Measurements from ENCODE around the gene CPAMD8.

The CPAMD8 gene

GRCh38 chr19:16892868-16893685, 133.5 kb downstream of the CPAMD8 start:
- no peak for DNase-seq (ENCODE audit: low read depth)

- no peak for DNase-seq (ENCODE audit: low read depth)
Observed at GRCh38 chr19:16892436-16892835, 134.2 kb downstream of the CPAMD8 start.

GRCh38 chr19:16891696-16892382, 134.8 kb downstream of the CPAMD8 start:
- DNase-seq (ENCODE audit: low read depth): no peak

- no peak for DNase-seq (ENCODE audit: low read depth)
Observed at GRCh38 chr19:16890461-16891184, 136.0 kb downstream of the CPAMD8 start.

GRCh38 chr19:16889883-16890460, 136.6 kb downstream of the CPAMD8 start:
- DNase-seq (ENCODE audit: low read depth): no peak

GRCh38 chr19:16889366-16889882, 137.2 kb downstream of the CPAMD8 start:
- DNase-seq (ENCODE audit: low read depth): no peak

DNA sequence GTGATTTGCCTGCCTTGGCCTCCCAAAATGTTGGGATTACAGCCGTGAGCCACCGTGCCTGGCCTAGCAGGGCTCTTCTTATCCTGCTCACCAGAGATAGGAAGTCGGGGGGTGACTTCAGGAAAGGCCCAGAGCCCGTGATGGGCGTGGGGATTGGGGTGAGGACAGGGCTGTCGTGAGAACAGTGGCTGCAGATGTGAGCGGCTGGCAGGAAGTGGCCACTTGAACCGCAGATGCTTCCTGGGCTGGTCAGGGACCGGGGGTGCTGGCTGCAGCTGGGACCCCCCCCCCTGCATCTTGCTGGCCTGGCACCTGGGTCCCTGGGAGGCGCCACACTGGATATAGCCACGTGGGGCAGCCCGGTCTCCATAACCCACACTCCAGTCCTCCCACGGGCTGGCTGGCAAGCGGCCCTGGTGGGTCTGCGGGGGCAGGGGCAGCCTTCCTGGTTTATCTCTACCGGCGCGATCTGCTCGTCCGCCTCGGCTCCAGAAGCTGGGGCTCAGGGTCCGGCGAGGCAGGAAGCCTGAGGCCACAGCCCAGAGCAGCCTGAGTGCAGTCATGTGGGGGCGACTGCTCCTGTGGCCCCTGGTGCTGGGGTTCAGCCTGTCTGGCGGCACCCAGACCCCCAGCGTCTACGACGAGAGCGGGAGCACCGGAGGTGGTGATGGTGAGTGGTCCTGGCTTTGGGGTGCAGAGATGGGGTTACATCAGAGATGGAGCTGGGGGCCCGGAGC, 137.8 kb downstream of the CPAMD8 start, which contains the start of gene F2RL3:
TSS of gene F2RL3 (plus strand) at position 371 of the 737 bp plus-strand sequence. CDS start at position 562, 191 bp downstream.
- DNase-seq (ENCODE audit: low read depth): no peak

DNA sequence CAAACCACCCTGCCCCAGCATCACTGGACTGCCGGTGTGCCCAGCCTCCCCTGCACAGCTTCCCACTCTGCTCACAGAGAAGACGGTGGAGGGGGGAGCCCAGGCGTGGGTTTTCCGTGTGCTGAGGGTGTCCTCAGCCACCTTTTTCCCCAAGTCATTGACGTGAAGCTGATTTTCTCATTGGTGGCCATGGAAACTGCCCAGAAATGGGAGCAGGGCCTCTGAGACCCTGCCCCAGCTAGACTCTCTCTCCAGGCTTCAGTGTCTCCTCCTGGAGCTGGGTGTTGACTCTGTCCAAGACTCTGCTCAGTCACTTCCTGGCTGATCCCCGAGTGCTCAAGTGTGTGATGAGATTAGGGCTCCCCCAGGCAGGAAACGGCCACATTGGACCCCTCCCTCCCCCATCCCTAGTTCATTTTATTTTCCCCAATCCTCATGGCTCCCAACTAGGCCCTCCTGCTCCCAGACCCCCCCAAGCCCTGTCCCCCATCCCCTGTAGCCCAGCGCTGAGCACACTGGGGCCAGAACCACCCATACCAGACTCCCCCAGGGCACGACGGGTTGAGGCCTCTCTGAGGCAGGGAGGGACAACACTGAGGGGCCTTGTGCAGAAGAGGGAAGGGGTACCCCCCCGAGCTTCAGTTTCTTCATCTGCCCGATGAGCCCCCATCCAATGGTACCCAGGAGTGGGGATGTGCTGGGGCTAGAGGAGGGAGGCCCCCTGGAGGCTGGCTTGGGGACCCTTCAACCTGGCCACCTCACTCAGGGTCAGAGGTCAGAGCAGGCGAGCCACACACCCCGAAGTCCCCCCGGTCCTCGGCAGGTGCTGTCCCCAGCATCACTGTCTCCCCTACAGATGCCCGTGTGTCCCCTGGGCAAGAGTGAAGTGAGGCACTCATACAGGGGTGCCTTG, 139.0 kb downstream of the CPAMD8 start:
- DNase-seq (ENCODE audit: low read depth): no peak

DNA sequence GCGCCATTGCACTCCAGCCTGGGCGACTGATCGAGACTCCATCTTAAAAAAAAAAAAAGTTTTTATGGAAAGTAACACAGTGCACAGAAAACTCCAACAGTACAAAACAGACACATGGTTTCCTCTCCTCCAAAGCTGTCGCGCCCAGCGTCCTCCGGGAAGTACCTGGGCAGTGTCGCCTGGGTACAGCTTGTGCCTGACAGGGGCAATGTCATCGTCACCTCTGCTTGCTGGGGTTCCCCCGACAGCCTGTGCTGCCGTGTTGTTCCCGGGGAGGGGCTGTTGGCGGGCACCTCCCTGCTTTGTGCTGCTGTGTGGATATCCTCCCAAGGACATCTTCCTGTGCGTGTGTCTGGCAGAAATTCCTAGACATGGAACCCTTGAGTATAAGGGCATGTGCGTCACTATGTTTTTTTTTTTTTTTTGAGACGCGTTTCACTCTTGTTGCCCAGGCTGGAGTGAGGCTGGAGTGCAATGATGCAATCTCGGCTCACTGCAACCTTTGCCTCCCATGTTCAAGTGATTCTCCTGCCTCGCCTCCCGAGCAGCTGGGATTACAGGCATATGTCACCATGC, 140.2 kb downstream of the CPAMD8 start:
- no peak for DNase-seq (ENCODE audit: low read depth)

- DNase-seq (ENCODE audit: low read depth): no peak
Observed at GRCh38 chr19:16885166-16885565, 141.4 kb downstream of the CPAMD8 start.

DNA sequence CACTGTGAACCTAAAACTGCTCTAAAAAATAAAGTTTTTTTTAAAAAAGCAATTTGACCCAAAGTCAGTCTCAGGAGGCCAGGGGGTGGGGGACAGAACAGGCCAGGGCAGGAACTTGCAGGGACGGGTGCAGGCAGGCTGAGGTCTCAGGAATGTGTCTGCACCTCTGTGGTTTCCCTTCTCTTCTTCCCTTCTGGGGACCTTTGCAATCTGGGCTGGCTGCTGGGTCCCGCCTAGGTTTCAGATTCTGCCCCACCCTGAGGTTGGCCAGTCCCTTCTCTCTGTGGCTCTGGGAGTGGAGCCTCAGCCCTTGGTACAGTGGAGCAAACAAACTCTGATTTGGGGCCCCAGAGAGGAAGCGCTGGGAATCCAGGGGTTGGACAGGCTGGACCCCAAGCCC, 143.1 kb downstream of the CPAMD8 start:
- no peak for DNase-seq (ENCODE audit: low read depth)

- no peak for DNase-seq (ENCODE audit: low read depth)
Observed at GRCh38 chr19:16882146-16882545, 144.5 kb downstream of the CPAMD8 start.

DNA sequence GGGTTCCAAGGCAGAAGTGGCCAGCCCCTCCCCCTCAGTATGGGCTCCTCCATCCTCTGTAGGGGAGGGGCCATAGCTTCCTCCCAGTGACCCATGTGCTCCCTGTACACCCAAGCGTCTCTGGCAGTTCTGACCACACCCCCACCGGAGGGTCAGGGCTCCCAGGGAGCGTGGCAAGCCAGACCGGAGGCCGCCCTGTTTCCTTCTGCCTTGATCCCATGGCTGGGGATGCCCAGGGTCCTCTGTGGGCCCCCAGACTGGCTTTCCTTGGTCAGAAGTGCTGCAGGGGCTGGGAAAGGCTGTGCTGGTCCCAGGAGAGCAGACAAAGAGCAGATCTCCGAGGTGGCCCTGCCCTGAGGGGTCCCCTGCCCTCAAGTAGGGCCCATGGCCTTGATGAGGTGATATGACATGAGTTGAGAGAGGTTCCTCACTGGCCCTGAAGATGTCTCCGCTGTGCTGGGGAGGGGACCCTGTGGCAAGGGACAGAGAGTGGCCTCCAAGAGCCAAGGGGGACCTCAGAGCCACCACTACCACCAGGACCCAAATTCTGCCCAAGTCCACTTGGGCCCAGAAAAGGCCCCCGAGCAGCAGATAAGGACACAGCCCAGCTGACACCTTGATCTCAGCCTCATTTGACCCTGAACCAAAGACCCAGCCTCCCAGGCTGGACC, 145.6 kb downstream of the CPAMD8 start:
- DNase-seq (ENCODE audit: low read depth): no peak

DNA sequence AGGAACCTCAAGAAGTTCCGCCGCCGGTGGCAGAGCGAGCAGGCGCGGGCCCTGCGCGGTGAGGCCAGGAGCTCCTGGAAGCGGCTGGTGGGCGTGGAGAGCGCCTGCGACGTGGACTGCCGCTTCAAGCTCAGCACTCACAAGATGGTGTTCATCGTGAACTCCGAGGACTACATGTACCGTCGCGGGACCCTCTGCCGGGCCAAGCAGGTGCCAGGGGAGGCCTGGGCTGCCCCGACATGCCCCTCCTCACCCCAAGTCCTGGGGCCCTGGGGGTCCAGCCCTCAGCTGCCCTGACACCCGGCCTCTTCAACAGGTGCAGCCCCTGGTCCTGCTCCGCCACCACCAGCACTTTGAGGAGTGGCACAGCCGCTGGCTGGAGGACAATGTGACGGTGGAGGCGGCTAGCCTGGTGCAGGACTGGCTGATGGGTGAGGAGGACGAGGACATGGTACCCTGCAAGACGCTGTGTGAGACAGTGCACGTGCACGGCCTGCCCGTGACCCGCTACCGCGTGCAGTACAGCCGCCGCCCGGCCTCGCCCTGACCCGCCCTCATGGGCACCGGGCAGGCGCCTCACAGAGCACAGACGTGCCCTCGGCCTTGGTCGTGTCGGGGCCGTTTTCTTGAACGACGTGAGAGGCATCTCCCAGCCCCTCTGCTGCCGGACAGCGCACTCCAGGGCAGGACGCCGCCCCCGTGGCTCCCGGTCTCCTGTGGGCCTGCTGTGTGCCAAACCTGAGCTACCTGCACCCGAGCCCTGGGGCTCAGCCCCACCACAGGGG, 148.2 kb downstream of the CPAMD8 start:
- DNase-seq (ENCODE audit: low read depth): no peak

DNA sequence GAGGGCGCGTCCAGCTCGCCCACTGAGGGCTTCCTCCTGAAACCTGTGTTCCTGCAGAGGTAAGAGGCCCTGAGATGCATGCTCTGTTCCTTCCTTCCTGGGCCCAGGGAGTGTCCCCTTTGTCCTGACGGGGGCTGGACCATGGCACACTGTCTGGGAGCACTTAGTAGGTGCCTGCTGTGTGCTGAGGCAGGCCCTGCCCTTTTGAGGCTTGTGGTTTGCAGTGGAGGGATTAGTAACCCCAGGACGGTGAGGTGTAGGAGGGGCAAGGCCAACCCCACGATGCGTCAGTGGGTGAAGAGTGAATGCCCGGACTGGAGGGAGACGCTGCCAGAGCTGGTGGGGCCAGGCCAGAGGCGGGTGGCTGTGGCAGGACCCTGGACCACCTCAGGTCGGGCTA, 149.0 kb downstream of the CPAMD8 start:
- no peak for DNase-seq (ENCODE audit: low read depth)

DNA sequence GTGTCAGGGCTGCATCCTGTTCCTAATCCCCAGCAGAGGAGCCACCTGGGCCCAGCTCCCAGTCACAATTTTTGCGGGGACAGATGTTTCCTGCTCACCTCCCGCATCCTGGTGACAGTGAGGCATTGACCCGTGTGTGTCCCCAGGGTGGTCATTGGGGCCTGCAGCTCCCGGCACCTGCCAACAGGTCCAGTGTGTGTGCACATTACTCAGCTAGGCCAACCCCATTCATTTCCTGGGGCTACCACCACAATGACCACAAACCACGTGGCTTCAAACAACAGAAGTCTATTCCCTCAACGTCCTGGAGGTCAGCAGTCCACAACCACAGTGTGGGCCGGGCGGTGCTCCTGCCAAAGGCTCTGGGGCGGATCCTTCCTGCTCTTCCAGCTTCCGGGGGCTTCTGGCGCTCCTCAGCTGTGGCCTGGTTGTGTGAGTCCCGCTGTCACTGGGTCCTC, 149.7 kb downstream of the CPAMD8 start:
- DNase-seq (ENCODE audit: low read depth): no peak

DNA sequence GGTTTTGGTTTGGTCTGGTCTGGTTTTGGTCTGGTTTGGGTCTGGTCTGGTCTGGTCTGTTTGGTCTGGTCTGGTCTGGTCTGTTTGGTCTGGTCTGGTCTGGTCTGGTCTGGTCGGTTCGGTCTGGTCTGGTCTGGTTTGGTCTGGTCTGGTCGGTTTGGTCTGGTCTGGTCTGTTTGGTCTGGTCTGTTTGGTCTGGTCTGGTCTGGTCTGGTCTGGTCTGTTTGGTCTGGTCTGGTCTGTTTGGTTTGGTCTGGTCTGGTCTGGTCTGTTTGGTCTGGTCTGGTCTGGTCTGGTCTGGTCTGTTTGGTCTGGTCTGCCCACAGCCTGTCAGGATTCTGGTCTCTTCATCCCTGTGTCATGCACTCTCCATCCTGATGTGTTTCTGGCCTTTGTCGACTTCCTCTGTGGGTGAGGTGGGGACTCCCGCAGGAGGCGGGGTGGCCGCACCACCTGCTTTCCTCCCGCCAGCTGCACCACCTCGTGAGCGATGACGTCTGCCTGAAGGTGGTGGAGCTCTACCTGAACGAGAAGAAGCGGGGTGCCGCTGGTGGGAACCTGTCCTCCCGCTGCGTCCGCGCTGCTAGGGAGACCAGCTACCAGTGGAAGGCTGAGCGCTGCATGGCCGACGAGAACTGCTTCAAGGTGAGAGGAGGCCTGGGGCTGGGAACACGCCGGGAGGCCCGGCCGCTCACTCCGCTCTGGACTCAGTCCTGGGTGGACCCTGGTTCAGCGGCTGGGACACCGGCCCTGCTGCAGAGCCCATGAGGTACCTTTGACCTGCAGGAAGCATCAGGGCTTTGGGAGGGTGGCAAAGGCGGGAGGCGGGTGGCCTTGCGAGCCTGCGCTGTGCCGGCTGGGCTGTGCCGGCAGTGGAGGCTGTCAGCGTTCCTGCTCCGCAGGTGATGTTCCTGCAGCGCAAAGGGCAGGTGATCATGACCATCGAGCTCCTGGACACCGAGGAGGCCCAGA, 150.7 kb downstream of the CPAMD8 start:
- DNase-seq (ENCODE audit: low read depth): no peak
